ENCODE data around the gene SUB1.

DNA sequence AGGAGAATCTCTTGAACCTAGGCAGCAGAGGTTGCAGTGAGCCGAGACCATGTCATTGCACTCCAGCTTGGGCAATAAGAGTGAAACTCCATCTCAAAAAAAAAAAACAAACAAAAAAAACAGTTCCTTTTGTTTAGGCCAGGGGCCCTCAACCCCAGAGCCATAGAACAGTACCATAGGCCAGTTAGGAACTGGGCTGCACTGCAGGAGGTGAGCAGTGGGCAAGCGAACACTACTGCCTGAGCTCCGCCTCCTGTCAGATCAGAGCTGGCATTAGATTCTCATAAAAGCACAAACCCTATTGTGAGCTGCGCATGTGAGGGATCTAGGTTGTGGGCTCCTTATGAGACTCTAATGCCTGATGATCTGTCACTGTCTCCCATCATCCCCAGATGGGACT lies 49.1 kb upstream of the SUB1 start:
- TF ChIP-seq POLR2AphosphoS5 (IDR thresholded peaks at IDR 0.05; ENCODE audit: low read depth, low read length) = no peak; the same call in 1 of the 2 replicates
- TF ChIP-seq TAF1 (IDR thresholded peaks at IDR 0.05; ENCODE audit: borderline replicate concordance, insufficient read depth, low read length) = no peak
- no peak for TF ChIP-seq SIN3A (IDR thresholded peaks at IDR 0.05; ENCODE audit: borderline replicate concordance, insufficient read depth, low read length)
- TF ChIP-seq, protein P1, sequence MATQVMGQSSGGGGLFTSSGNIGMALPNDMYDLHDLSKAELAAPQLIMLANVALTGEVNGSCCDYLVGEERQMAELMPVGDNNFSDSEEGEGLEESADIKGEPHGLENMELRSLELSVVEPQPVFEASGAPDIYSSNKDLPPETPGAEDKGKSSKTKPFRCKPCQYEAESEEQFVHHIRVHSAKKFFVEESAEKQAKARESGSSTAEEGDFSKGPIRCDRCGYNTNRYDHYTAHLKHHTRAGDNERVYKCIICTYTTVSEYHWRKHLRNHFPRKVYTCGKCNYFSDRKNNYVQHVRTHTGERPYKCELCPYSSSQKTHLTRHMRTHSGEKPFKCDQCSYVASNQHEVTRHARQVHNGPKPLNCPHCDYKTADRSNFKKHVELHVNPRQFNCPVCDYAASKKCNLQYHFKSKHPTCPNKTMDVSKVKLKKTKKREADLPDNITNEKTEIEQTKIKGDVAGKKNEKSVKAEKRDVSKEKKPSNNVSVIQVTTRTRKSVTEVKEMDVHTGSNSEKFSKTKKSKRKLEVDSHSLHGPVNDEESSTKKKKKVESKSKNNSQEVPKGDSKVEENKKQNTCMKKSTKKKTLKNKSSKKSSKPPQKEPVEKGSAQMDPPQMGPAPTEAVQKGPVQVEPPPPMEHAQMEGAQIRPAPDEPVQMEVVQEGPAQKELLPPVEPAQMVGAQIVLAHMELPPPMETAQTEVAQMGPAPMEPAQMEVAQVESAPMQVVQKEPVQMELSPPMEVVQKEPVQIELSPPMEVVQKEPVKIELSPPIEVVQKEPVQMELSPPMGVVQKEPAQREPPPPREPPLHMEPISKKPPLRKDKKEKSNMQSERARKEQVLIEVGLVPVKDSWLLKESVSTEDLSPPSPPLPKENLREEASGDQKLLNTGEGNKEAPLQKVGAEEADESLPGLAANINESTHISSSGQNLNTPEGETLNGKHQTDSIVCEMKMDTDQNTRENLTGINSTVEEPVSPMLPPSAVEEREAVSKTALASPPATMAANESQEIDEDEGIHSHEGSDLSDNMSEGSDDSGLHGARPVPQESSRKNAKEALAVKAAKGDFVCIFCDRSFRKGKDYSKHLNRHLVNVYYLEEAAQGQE (IDR thresholded peaks at IDR 0.05; ENCODE audit: insufficient read depth in 1 of 2, low read depth in 2 of 2, low read length in 2 of 2) = no peak
- TF ChIP-seq FOXP2 (optimal IDR thresholded peaks at IDR 0.05; ENCODE audit: borderline replicate concordance, extremely low read depth, extremely low read length, insufficient read depth) = no peak
